Cardiac muscle cell (in vitro differentiated cells and primary cell): ENCODE results near the gene RRBP1. TPM values are rescaled to one million over a fixed set of nuclear protein-coding genes. Genes with fewer than 3 reads are reported as not detected.

Experiments
- DNase-seq, 2 donors: peaks; one replicate each; pipeline versions ENCODE4 v3.0.0 to v3.0.0-alpha.2; 2010 to 2017; ENCODE audit warnings: low read depth in 1 of 2, low spot score in 1 of 2
- H3K27ac ChIP-seq: fragments of 200-600 bp; sonication (generic); 2 replicates; pipeline ENCODE4 v1.5.1; 2016
- H3K27me3 ChIP-seq: fragments of 200-600 bp; sonication (generic); 2 replicates; pipeline ENCODE4 v1.6.0; 2016; ENCODE audit warnings: control low read depth
- H3K36me3 ChIP-seq: fragments of 200-600 bp; sonication (generic); 2 replicates; pipeline ENCODE4 v1.5.1; 2016; ENCODE audit warnings: control low read depth
- H3K4me1 ChIP-seq: fragments of 200-600 bp; sonication (generic); 2 replicates; pipeline ENCODE4 v1.8.1; 2017; ENCODE audit warnings: low read depth, mild to moderate bottlenecking, mixed run types
- H3K4me3 ChIP-seq: fragments of 200-600 bp; sonication (generic); 2 replicates; pipeline ENCODE4 v1.5.1; 2016; ENCODE audit warnings: mild to moderate bottlenecking
- H3K9me3 ChIP-seq: fragments of 200-600 bp; sonication (generic); 2 replicates; pipeline ENCODE4 v1.5.1; 2017; ENCODE audit warnings: low read depth, mild to moderate bottlenecking, control low read depth
- polyA plus RNA-seq: library from polyadenylated mRNA; unstranded; fragments of >200 nt; fragmentation: Nextera tagmentation; extraction: Ambion mirVana; gene quantifications from 2 replicates; pipeline ENCODE4 v1.2.1, GENCODE V29; 2016
- total RNA-seq: library from RNA; depleted of rRNA; stranded (reverse); fragments of >200 nt; gene quantifications from 2 replicates; pipeline ENCODE4 v1.2.3, GENCODE V29; 2016
- TF ChIP-seq, protein P1 (sequence below): IDR thresholded peaks from 2 replicates; pipeline ENCODE4 v1.5.1; 2012; ENCODE audit warnings: low read depth, mild to moderate bottlenecking, low read length

RRBP1 gene
- total and polyA plus RNA-seq, 2 experiments from 2014 or later = 50.7 to 77.5 TPM

DNA sequence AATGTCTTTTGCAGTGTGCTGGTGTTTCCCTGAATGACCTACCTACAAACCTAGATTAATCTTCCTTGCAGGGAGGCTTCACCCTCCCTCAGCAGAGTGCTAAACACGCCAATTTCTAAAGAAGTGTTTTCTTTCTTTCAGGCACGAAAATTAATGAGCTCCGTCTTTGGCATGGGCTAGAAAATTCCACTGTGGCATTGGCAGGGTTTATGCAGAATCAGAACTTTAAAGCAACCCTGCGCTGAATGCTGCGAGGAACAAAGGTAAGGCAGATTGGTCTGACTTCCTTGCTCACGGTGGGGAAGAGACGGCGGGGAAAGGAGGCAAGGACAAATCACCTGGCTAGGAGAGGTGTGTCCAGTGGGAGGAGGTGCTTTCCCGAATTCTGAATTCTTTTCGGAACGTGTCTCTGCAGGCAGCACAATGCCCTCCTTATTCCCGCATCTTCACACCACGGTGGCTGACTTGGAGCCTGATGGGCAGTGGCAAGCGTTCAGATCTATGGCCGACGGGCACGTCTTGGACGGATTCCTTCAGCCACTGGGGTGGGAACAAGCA is 11.5 kb upstream of the RRBP1 start:
- no peaks in the 10 kb centered on the region for H3K27me3 ChIP-seq
- H3K4me1 ChIP-seq = no peaks in the 10 kb centered on the region
- TF ChIP-seq, protein P1, sequence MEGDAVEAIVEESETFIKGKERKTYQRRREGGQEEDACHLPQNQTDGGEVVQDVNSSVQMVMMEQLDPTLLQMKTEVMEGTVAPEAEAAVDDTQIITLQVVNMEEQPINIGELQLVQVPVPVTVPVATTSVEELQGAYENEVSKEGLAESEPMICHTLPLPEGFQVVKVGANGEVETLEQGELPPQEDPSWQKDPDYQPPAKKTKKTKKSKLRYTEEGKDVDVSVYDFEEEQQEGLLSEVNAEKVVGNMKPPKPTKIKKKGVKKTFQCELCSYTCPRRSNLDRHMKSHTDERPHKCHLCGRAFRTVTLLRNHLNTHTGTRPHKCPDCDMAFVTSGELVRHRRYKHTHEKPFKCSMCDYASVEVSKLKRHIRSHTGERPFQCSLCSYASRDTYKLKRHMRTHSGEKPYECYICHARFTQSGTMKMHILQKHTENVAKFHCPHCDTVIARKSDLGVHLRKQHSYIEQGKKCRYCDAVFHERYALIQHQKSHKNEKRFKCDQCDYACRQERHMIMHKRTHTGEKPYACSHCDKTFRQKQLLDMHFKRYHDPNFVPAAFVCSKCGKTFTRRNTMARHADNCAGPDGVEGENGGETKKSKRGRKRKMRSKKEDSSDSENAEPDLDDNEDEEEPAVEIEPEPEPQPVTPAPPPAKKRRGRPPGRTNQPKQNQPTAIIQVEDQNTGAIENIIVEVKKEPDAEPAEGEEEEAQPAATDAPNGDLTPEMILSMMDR = no peak
- H3K27ac ChIP-seq = no peak overlapping the region
- DNase-seq = no peak
- H3K36me3 ChIP-seq = no peaks in the 10 kb centered on the region
- no peak overlapping the region for H3K4me3 ChIP-seq
- no peaks in the 10 kb centered on the region for H3K9me3 ChIP-seq

DNA sequence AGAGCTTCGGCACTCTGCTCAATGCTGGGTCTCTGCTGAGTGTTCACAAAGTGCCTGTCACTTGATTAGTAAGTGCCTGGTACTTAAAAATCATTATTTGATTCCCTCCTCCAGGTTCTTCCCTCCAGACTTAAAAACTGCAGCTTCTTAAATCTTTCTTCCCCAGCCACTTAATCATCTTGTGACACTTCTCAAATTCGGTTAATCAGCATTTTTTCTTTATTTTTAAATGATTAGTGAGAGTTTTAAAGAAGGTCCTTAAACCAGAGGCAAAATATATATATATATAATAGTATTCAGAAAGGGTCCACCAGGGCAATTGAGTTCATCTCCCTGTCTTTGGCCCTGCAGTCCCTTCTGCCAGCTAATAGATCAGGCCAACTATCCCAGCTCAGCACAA is 9.7 kb upstream of the RRBP1 start:
- no peak overlapping the region for H3K27ac ChIP-seq
- no peaks in the 10 kb centered on the region for H3K36me3 ChIP-seq

DNA sequence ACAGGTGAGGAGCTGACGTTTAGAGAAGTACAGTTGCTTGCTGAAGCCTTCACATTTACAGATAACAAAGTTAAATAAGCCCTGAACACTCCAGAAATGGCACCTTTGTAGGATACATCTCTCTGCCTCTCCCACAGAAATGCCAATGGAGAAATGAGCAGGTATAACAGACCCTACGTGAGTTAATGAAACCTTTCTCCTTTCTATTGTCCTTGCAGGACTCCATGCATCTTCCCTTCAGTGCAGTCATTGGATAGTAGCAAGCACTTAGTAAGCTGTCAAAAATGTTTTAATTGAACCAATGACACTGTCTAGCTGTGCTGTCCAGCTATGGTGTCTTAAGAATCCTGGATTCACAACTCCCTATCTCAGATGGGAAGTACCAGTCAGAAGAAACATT is 8.1 kb upstream of the RRBP1 start:
- TF ChIP-seq, protein P1 = no peak
- no peaks in the 10 kb centered on the region for H3K27me3 ChIP-seq
- DNase-seq = no peak
- no peaks in the 10 kb centered on the region for H3K36me3 ChIP-seq
- H3K4me1 ChIP-seq = no peaks in the 10 kb centered on the region
- no peaks in the 10 kb centered on the region for H3K9me3 ChIP-seq
- H3K27ac ChIP-seq = no peak overlapping the region
- no peak overlapping the region for H3K4me3 ChIP-seq

More for the DNA sequence above, 9.7 kb upstream of the RRBP1 start:
- TF ChIP-seq, protein P1 = no peak
- Histone ChIP-seq H3K4me1 (no peaks in the 10 kb centered on the region), H3K9me3 (no peaks in the 10 kb centered on the region), H3K4me3 (no peak overlapping the region), H3K27me3 (no peaks in the 10 kb centered on the region)
- peak in 1 of 2 donors; percentile 22 for DNase-seq

DNA sequence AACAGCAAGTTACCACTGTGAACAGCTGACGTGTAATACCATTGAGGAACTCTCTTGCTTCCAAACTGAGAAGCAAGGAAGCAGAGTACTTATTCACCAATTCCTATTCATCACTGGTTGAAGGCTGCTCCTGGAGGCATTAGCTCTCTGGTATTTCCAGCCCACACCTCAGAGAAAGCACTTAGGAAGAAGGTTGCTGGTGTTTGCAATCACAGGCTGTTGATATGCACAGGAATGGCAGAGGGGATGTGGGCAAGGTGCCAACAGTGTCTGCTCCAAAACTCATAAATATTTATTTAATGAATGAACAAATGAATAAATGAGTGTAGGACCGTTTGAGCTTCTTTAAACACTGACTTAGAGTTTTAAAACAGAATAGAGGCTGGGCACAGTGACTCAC is 6.9 kb upstream of the RRBP1 start:
- Histone ChIP-seq H3K4me3 (no peak overlapping the region), H3K27me3 (no peaks in the 10 kb centered on the region), H3K9me3 (no peaks in the 10 kb centered on the region), H3K36me3 (no peaks in the 10 kb centered on the region), H3K4me1 (no peaks in the 10 kb centered on the region), H3K27ac (no peak overlapping the region)
- DNase-seq = peak in 1 of 2 donors; percentile 23
- TF ChIP-seq, protein P1 = no peak

DNA sequence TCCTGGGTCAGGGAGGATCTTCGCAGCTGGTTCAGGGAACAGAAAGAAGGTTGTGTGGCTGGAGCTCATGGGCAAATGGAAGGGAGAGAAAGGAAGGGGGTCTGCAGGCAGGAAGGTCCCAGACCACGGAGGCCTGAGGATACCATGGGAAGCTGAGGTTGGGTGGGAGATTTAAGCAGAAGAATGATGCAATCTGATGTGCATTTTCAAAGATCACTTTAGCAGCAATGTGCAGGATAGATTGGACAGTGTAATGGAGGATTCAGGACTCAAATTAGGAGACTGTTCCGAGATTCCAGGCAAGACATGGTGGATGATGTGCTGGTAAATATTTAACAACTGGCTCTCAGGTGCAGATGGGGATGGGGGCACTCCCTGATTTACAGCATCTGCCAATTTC is 5.8 kb upstream of the RRBP1 start:
- no peak overlapping the region for H3K4me3 ChIP-seq
- H3K27ac ChIP-seq = no peak overlapping the region
- no peaks in the 10 kb centered on the region for H3K27me3 ChIP-seq
- H3K36me3 ChIP-seq = no peaks in the 10 kb centered on the region
- H3K4me1 ChIP-seq = no peaks in the 10 kb centered on the region
- TF ChIP-seq, protein P1 = no peak
- no peak for DNase-seq
- no peaks in the 10 kb centered on the region for H3K9me3 ChIP-seq
